Smooth muscle cell (in vitro differentiated cells): ENCODE results near the gene CYBA. TPM values are rescaled to one million over a fixed set of nuclear protein-coding genes. Genes with fewer than 3 reads are reported as not detected.

Experiments used
- DNase-seq: peaks from one replicate; lab custom pipeline; 2025; ENCODE audit not compliant: unreplicated experiment; lab: John Stamatoyannopoulos, UW
- H2AFZ ChIP-seq: fragments of 200-600 bp; sonication (generic); 2 replicates; pipeline ENCODE4 v1.6.0; 2016; ENCODE audit warnings: antibody characterized with exemption, low read depth, mild to moderate bottlenecking
- H3F3A ChIP-seq: fragments of 200-600 bp; sonication (generic); 2 replicates; pipeline ENCODE4 v1.6.0; 2017; ENCODE audit warnings: antibody characterized with exemption, low read depth
- H3K27ac ChIP-seq: fragments of 200-600 bp; sonication (generic); 2 replicates; pipeline ENCODE4 v1.5.1; 2016; ENCODE audit warnings: low read depth, mild to moderate bottlenecking
- H3K27me3 ChIP-seq: fragments of 200-600 bp; sonication (generic); 2 replicates; pipeline ENCODE4 v1.6.1; 2016; ENCODE audit warnings: low read depth, mild to moderate bottlenecking
- H3K36me3 ChIP-seq: fragments of 200-600 bp; sonication (generic); 2 replicates; pipeline ENCODE4 v1.5.1; 2016; ENCODE audit warnings: low read depth
- H3K4me1 ChIP-seq: fragments of 200-600 bp; sonication (generic); 2 replicates; pipeline ENCODE4 v1.5.1; 2016; ENCODE audit warnings: low read depth
- H3K4me2 ChIP-seq: fragments of 200-600 bp; sonication (generic); 2 replicates; pipeline ENCODE4 v1.6.0; 2016; ENCODE audit warnings: mild to moderate bottlenecking
- H3K4me3 ChIP-seq: fragments of 200-600 bp; sonication (generic); 2 replicates; pipeline ENCODE4 v1.5.1; 2016; ENCODE audit warnings: mild to moderate bottlenecking
- H3K79me2 ChIP-seq: fragments of 200-600 bp; sonication (generic); 2 replicates; pipeline ENCODE4 v1.6.0; 2016; ENCODE audit warnings: low read depth, mild to moderate bottlenecking
- H3K9ac ChIP-seq: fragments of 200-600 bp; sonication (generic); 2 replicates; pipeline ENCODE4 v1.6.0; 2016; ENCODE audit warnings: low read depth
- H3K9me3 ChIP-seq: fragments of 200-600 bp; sonication (generic); replicated peaks from 2 replicates; pipeline ENCODE4 v1.5.1; 2016; ENCODE audit warnings: low read depth
- H4K20me1 ChIP-seq: fragments of 200-600 bp; sonication (generic); 2 replicates; pipeline ENCODE4 v1.6.0; 2016; ENCODE audit warnings: low read depth
- CTCF ChIP-seq: fragments of 200-600 bp; sonication (generic); IDR thresholded peaks from 2 replicates; pipeline ENCODE4 v1.5.1; 2017; ENCODE audit warnings: borderline replicate concordance, mild to moderate bottlenecking, antibody characterized with exemption; ENCODE audit not compliant: insufficient read depth, poor library complexity, severe bottlenecking
- WGBS: methylation state at CpG from one replicate; pipeline ENCODE4 v1.1.7; 2016; ENCODE audit warnings: low lambda C conversion rate; 5-methylcytosine and 5-hydroxymethylcytosine counted together
- polyA plus RNA-seq: library from polyadenylated mRNA; unstranded; fragments of >200 nt; fragmentation: Nextera tagmentation; extraction: Ambion mirVana; gene quantifications from 2 replicates; pipeline ENCODE4 v1.2.1, GENCODE V29; 2016
- total RNA-seq: library from RNA; depleted of rRNA; stranded (reverse); fragments of >200 nt; gene quantifications from 2 replicates; pipeline ENCODE4 v1.2.3, GENCODE V29; 2014

Gene CYBA
- total and polyA plus RNA-seq, 2 experiments from 2014 or later, result 181 to 388 TPM

GRCh38 chr16:88685156-88686061, 34.6 kb upstream of the CYBA start:
- Histone ChIP-seq H2AFZ (no peak overlapping the region), H3K4me1 (peaks cover 14% of the 10 kb centered on the region), H3K4me3 (peak overlapping the region; percentile 67), H3K4me2 (peak overlapping the region; percentile 99), H3F3A (no peaks in the 10 kb centered on the region), H3K9ac (no peak overlapping the region), H3K79me2 (no peaks in the 10 kb centered on the region), H3K27me3 (peaks cover 38% of the 10 kb centered on the region), H3K36me3 (no peaks in the 10 kb centered on the region), H3K9me3 (no peaks in the 10 kb centered on the region), H3K27ac (no peak overlapping the region), H4K20me1 (no peaks in the 10 kb centered on the region)
- DNase-seq, result peak; percentile 9
- 11% methylated on average over 32 of the region's 33 CpGs for WGBS
- TF ChIP-seq CTCF, result peak; percentile 67

- H3K4me2 ChIP-seq, result no peak overlapping the region
- H3K9ac ChIP-seq, result no peak overlapping the region
Observed at GRCh38 chr16:88684569-88685155, 33.8 kb upstream of the CYBA start.

GRCh38 chr16:88681709-88682451, 31.0 kb upstream of the CYBA start:
- Histone ChIP-seq H2AFZ (no peak overlapping the region), H3K9me3 (no peaks in the 10 kb centered on the region)
- WGBS, result 81% methylated on average over 21 of the region's 21 CpGs

More at GRCh38 chr16:88684569-88685155, 33.8 kb upstream of the CYBA start:
- H4K20me1 ChIP-seq, result no peaks in the 10 kb centered on the region
- H3K9me3 ChIP-seq, result no peaks in the 10 kb centered on the region
- 86% methylated on average over 15 of the region's 15 CpGs for WGBS
- no peak for DNase-seq
- TF ChIP-seq CTCF, result no peak
- H3K36me3 ChIP-seq, result no peaks in the 10 kb centered on the region
- H3K27ac ChIP-seq, result no peak overlapping the region
- H3K27me3 ChIP-seq, result peaks cover 33% of the 10 kb centered on the region
- H2AFZ ChIP-seq, result no peak overlapping the region
- peaks cover 14% of the 10 kb centered on the region for H3K4me1 ChIP-seq
- no peaks in the 10 kb centered on the region for H3F3A ChIP-seq
- no peaks in the 10 kb centered on the region for H3K79me2 ChIP-seq
- H3K4me3 ChIP-seq, result no peak overlapping the region

More at GRCh38 chr16:88681709-88682451, 31.0 kb upstream of the CYBA start:
- Histone ChIP-seq H3K79me2 (no peaks in the 10 kb centered on the region), H3K4me1 (peaks cover 9% of the 10 kb centered on the region), H3K4me3 (no peak overlapping the region), H3K9ac (no peak overlapping the region), H3K27me3 (peaks cover 27% of the 10 kb centered on the region), H3K36me3 (no peaks in the 10 kb centered on the region), H3F3A (no peaks in the 10 kb centered on the region), H3K4me2 (no peak overlapping the region), H4K20me1 (no peaks in the 10 kb centered on the region), H3K27ac (no peak overlapping the region)
- DNase-seq, result no peak
- TF ChIP-seq CTCF, result no peak
